Measurements from ENCODE around the gene ZMIZ1.
A peak's percentile ranks its signal among the peaks of the same experiment; 100 is the strongest.

The ZMIZ1 gene

DNA sequence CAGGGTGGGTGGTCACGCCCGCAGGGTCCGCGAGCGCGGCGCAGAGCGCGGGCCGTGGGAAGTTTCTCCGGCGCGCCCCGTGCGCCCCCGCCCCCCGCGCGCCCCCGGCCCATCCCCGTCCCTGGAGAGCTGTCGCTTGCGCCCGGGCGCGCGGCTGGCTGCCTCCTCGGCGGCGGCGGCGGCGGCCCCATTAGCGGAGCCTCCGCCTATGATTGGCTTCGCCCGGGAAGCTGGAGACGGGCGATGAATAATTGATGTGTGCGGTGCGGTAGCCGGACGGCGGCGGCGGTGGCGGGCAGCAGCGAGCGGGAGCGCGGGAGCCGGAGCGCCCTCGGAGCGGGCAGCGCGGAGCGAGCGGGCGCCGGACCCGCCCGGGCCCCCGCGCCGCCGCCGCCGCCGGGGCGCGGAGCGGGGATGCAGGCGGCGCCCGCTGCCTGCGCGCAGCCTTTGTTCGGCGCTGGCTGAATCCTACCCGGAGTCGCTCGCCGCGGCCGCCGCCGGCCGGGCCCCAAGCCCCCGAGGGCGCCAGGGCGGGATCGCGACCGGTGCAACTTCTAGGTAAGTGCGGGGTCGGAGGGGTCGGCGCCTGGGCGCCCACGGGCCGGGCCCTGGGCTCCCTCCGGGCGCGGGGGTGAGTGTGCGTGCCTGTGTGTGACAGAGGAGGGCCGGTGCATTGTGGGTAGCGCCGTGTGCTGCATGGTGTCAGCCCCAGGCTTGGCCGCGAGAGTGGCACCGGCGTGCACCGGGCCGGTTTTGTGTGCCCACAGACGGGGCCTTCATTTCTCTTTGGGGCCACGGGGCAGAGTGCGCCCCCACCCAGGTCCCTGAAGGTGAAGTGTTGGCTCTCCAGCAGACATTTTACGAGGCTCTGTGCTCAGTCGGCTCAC, 174.7 kb downstream of the ZMIZ1 start:
- DNase-seq: peak in 46 of 56 donors; percentile 26 to 84 (median 65)

DNA sequence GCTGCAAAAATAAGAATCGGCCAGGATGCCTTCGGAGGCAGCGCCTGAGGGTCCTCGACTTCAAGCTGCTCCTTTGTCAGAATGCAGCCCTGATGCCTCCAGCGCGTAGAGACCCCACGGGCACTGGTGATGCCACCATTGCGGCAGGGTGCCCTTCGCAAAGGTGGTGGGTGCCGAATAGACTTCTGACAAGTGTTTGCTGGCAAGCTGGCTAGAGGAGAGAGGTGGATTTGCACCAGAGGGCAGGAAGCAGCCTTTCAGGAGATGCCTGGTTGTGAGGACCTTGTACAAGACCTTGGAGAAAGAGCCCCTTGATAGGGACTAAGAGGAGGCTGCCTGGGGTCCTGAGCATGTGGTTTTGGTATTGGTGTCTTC, 175.3 kb downstream of the ZMIZ1 start:
- peak in 2 of 56 donors; percentile 62 to 68 for DNase-seq

DNA sequence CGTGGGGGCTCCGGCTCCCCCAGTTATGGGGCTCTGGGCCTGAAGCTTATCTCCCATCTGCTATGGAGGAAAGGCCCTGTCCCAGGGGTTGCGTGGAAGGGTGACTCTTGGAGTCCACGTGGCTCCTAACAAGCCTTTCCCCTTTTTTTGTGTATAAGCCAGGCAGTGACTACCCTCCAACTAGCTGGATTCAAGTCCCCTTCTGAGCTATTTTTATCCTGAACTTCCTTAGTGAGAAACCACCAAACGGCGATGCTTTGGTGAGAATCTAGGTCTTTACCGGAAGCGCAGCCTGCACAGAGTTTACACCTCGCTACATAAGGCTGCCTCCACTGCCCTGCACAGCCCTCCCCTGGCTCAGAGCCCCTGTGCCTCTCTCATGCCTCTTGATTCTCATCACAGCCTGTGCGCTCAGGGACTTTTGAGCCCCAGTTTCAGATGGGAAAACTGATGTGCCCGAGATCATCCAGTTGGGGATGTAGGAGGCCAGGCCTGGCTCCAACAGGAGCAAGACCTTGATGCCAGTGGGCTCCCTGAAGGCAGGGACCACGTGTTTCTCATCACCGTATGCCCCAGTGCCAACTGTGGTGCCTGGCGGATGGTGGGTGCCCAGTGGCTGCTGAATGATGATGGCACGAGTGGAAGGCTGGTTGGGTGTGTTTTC, 176.2 kb downstream of the ZMIZ1 start:
- DNase-seq: no peak

DNA sequence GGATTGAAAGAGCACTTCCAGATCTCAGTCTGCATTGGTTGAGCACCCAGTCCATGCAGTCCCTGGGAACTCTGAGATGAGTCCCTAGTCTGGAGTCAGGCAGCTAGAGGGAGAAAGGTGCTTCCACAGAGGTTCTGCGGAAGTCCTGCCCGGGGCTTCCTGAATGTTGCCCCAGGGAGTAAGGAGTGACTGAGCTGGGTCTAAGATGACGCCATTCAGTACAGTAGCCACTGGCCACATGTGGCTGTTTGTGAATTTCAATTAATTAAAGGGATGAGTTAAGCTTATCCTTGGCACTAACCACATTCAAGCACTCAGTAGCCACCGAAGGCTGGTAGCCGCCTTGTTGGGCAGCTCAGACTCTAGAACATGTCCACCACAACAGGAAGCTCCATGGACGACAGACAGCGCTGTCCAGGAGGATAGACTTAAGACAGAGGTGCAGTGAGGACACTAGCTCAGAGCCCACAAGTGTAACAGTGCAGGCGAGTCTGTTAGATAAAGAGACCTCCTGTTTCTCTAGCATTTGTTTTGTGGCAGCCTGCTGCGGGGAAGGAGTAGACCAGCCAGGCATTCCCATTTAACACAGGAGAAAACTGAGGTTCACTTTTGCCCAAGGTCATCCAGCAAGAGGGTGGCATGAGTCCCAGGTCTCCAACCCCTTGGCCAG, 176.9 kb downstream of the ZMIZ1 start:
- DNase-seq: no peak

DNA sequence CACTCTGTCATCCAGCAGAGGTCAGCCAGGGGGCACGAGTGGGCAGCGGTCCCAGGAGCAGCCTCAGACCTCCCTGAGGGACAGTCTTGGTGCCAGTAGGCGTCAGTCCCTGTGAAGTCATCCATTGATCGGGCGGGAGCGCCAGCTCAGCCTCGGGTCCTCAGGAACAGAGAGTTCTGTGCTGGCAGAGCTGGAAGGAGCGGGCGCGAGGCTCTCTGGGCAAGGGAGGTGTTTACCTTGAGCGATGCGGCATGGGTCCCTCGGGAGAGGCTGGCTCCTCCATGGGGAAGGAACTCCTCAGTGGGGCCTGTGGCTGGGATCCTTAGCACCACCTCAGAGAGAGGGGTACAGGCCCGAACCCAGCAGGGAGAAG, 177.4 kb downstream of the ZMIZ1 start:
- peak in 53 of 56 donors; percentile 46 to 93 (median 77) for DNase-seq

DNA sequence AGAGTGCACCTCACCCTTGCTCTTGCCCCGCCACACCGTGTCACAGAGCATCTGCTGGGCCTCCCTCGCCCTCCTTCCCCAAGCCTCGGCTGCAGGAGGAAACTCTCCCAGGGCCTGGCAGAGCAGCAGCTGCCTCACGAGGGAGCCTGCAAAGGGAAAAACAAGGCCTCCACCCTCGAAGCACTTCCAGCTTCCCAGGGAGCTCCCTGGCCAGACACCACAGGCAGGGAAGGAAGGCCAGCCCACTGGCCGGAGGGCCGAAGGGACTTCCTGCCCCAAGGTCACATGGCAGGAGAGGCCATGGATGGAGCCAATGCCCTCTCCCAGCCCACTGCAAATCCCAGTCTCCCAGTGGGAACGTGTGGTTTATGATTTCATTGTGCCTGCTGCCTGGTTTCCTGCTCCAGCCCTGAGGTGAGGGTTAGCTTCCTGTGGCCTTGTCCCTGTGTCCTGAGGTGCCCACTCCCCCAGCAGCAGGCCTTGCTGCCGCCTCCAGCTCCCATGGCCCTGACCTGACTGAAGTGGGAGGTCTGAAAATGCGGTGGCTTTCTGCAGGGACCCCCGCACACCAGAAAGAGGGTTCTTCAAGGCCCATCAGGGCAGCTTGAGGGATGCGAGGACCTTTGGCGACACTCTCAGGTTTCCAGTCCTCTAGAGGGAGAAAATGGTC, 178.0 kb downstream of the ZMIZ1 start:
- DNase-seq: peak in 33 of 56 donors; percentile 36 to 80 (median 66)

DNA sequence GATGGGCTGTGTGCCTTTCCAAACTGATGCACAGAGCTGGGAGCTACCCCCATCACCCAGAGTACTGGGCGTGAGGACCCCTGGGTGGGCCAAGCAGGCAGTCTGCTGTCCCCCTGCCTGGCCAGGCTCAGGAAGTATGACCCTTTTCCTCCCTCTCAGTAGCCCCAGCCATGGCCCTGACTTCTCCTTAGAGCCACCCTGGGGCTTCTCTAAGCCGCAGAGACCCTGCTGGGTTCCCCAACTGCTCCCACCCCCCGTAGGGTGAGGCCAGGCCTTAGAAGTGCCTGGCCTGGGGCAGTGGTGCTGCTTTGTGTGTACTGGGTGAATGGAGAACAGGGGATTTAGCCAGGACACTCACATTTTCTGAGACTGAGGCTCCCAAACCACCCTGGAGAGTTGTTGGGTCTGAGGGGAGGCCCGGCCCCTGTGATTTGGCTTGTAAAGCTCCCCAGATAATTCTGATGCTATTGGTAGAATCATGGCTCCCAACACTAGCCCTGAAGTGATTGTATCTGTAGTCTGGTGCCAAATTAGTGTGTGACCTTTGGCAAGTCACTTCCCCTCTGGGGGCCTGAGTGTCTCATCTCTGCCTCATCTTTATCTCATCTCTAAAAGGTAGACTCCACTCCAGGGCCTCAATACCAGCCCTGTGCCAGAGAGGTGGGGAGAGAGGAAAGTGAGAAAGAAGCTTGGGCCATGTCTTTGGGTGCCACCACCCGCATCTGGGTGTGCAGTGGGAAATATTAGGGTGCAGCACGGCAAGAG, 178.8 kb downstream of the ZMIZ1 start:
- no peak for DNase-seq

DNA sequence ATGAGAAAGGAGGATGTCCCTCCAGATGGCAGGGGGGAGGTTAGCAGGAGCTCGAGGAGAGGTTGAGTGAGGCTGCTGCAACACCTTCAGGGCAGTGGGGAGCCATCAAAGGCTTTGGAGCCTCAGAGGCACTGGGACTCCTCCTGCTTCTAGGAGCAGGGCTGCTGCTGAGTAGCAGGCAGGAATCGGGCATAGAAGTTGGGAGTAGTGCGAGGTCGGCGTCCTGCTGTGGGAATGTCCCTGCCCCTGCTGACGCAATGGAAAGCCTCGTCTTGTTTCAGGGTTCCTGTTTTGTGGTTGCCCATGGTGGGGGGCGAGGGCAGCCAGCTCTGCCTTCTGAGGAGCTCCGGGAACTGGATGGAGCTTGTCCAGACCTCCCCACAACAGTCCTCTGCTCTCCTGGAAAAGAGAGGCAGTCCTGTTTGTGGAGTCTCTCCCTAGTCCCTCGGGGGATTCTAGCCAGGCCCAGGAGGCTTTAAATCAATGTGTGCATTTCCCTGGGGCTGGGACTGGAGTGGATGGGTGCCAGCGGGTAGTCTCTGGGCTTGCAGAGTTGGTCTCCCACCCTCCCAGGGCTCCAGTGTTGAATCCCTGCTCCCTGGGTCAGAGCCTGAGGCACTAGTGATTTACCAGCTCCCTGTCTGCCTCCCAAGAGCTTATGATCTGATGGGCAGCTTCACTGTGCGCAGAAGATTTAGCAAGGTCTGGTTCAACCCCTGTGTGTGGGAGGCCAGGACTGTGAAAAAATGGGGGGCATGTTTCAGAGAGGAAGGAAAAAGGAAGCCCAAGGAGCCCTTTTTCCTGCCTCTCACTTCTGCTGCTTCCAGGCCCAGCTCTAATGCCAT, 179.8 kb downstream of the ZMIZ1 start:
- DNase-seq: peak in 40 of 56 donors; percentile 20 to 79 (median 50)

DNA sequence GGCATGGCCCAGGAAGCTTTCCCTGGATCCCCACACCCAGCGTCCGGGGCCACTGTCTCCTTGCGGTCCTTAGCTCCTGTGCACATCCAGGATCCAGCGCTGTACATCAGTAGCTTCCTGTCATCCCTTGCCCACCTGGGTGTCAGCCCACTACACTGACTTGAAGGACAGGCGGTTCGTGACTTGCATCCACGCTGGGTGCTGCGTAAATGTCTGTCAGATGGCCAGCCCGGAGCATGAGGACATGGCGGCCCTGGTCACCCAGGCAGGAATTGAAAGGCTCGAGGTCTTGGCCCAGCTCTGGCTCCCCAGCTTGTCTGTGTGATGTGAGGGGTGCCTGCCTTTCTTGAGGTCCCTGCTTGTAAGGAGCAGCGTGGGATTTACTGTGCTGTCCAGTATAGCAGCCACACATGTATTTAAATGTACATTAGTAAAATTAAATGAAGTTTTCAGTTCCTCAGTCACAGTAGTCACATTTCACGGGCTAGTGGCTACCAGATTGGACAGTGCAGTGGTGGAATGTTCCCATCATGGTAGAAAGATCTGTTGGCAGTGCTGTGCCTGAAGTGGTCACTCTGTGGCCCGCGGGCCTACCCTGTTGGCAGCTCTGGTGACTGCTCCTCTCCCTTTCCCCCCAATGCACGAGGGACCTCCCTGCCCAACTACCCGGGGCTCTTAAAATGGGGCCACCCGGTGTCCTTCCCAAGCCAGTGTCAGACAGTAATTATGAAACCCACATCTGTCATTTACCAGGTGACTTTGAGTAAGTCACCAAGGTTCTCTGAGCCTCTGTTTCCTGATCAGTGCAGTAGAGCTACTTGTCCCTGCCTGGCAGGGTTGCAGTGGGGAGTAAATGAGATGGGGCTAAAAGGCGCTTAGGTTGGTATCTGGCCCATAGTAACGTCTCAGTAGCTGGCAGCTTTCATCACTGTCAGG, 180.7 kb downstream of the ZMIZ1 start:
- DNase-seq: no peak

DNA sequence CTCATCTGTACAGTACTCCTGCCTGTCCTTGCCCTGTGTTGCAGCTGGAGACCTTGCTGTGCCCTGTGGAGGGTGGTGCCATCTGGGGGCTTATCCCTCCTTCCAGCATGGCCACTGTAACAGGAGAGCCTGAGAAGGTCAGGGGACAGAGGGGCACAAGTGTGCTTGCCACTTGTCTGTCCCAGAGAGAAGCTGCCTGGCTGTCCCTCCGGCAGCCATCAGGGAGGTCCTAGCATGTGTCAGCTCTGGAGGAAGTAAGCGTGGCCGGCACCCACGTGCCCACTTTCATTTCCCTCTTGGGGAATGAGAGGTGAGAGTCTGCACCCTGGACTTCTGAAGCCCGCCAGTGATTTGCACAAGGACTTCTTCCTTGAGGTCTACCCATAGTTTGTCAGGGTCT, 181.5 kb downstream of the ZMIZ1 start:
- peak in 18 of 56 donors; percentile 19 to 68 (median 30) for DNase-seq

DNA sequence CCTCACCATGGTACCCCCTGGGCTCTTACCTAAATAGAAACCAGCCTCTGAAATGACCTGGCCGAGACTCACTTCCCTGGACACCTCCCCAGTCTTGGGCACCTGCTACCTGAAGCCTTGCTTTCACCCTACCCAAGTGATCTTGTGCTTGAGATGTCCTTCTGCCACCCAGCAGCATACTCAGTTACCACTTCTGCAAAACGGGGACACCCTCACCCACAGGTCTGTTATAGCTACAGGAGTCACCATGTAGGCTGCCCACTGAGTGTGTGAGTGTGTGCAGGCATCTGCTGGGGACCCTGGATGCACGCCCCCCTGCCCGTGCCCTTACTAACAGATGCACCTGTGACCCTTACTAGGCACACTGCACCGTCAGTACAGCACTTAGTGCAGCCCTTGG, 183.7 kb downstream of the ZMIZ1 start:
- DNase-seq: no peak

DNA sequence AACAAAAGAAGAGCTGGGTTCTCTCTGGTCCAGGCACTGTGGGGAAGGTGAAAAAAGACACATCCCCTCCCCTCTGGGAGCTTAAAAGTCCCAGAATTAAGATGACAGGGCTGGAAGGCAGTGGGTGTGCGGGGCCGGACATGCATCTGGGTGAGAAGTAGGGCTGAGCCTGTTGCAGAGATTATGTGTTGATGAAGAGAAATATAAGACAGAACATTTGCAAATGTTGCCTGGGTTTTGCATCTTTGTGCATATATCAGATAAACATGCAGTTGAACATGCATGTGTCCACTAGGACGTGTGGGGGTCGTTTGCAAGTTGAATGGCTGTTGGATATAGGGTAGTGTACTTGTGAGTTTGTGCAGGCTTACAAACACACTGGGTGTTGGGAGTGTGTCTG, 184.2 kb downstream of the ZMIZ1 start:
- no peak for DNase-seq

DNA sequence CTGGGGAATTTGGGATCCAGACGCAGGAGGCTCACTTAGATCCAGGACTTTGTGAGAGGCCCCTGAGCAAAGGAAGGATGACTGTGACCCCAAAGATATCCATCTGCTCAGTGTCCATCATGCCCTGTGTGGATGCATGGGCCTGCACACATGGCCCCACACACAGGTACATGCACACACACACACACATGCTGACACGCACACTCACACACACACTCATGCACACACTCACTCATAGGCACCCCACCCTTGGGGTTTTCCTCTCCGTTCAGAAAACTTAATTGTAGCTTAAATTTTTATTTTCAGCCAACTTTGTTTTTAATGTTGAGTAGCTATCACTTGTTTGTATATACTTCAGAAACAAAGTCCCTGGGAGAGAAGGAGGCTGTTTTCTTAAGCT, 184.9 kb downstream of the ZMIZ1 start:
- DNase-seq: no peak

DNA sequence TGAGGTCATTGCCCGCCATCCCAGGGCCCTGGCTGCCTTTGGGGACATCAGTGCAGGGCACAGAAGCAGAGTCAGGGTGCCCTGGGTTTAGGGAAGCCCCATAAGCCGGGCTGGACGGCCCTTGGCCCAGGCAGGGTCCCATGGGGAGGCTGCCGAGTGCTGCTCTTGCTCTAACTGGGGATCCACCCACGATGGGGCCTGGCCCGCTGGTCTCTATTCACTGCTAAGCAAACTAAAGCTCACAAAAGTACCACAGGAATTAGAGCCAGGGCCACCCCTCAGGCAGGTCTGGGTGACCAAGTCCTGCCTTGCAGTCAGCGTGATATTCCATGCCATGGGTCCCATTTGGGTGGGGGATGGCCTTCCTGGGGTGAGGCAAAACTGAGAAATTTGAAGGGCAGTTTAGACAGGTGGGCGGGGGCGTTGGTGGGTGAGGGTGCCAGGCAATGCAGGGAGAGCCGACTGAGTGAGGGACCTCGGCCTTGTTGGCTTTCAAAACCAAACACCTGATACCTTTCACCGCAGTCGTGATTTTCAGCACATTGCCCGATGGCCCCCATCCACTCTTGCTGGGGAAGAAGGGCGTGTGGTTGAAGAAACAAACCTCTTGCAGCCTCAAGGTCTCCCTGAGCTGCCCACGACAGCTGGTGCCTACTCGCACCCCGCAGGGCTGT, 185.7 kb downstream of the ZMIZ1 start:
- no peak for DNase-seq

DNA sequence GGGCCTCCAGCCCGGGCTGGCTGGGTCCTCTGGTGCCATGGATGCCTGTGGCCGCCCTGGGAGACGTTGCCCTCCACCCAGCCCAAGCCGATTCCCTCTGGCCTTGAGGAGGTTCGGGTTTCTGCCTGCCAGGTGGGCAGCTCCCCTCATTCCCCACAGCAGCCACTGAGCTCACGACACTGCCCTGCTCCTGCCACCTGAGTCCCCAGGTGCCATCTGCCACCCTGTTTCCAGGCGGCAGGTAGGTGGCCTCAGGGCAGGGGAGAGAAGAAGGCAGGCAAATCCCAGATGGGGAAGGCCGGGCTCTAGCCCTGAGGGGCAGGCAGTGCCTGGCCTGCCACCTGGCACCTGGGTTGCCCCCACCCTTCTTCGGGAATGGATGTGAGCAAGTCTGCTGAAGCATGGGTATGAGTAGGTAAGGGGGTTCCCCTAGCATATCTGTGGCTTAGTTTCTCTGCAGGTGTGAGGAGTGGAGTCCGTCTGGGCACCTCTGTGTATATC, 186.3 kb downstream of the ZMIZ1 start:
- peak in 1 of 56 donors; percentile 45 for DNase-seq

DNA sequence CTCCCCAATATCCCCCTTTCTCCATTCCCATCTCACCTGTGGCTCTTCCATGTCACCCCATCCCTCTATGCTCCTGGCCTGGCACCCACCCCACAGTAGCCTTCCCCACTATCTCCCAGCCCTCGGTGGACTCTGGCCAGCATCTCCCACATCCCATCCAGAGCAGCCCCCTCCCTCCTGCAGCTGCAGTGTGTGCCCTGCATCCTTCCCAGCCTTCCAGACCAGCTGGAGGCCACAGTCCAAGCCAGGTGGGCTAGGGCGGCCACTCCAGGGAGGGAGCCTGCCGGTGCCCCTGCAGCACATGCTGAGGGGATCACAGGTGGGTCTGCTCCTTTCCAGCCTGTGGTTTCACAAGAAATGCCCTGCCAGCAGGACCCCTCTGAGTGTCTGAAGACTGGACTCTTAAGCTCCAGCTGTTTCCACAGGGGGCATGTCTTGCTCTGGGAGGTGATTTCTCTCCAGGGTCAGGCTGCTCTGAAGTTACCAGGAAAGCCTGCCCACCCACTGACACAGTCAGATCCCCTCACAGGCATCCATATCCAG, 187.6 kb downstream of the ZMIZ1 start:
- DNase-seq: no peak

DNA sequence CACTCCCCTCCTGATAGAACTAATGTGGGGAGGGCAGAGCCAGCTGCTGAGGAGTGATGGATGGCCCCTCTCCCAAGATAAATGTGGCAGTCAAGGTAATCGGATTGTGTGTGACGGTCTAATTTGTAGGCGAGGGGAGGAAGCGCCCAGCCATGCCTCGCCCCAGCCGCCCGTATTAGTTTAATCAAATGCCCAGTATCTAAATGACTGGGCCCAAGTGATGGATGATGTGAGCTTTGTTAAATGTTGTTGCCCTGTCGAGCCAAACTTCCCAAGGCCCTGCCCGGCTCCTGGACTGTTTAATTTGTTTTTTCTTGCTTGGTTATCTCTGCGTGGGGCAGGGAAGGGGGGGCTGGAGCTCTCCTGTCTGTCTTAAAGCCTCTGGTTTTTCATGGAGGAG, 190.1 kb downstream of the ZMIZ1 start:
- no peak for DNase-seq

DNA sequence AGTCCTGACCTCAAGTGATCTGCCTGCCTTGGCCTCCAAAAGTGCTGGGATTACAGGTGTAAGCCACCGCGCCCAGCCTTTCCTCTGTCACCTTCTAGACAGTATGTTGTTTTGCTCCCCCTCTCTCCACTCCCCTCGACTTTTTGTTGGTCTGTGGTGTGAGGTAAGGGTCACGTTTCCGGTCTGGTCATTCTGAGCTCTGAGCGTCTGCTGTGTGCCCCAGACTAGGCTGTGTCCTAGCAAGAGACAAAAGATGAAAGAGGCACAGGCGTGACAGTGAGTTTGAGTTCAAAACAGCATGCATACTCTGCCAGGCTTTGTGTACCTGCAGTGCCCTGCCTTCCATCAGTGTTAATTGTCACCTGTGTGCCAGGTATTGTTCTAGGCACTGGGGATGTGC, 191.1 kb downstream of the ZMIZ1 start:
- DNase-seq: no peak
